ENCODE results near the gene LRRFIP1.

Gene LRRFIP1

GRCh38 chr2:237639052-237639835, 11.9 kb downstream of the LRRFIP1 start:
- no peak for DNase-seq (ENCODE audit: low spot score)

- DNase-seq (ENCODE audit: low spot score), result no peak
Measured at GRCh38 chr2:237639836-237640220, 12.4 kb downstream of the LRRFIP1 start.

- DNase-seq (ENCODE audit: low spot score), result no peak
Measured at GRCh38 chr2:237640493-237640998, 13.2 kb downstream of the LRRFIP1 start.

GRCh38 chr2:237642038-237642734, 14.8 kb downstream of the LRRFIP1 start:
- no peak for DNase-seq (ENCODE audit: low spot score)

- DNase-seq (ENCODE audit: low spot score), result no peak
Measured at GRCh38 chr2:237643066-237643465, 15.7 kb downstream of the LRRFIP1 start.

- no peak for DNase-seq (ENCODE audit: low spot score)
Measured at GRCh38 chr2:237643582-237644380, 16.4 kb downstream of the LRRFIP1 start.

GRCh38 chr2:237644381-237644703, 17.0 kb downstream of the LRRFIP1 start:
- no peak for DNase-seq (ENCODE audit: low spot score)

GRCh38 chr2:237645261-237645660, 17.9 kb downstream of the LRRFIP1 start:
- DNase-seq (ENCODE audit: low spot score), result no peak

- DNase-seq (ENCODE audit: low spot score), result no peak
Measured at GRCh38 chr2:237647176-237648015, 20.0 kb downstream of the LRRFIP1 start.

- no peak for DNase-seq (ENCODE audit: low spot score)
Measured at GRCh38 chr2:237648016-237648381, 20.6 kb downstream of the LRRFIP1 start.

GRCh38 chr2:237649541-237650454, 22.4 kb downstream of the LRRFIP1 start:
- DNase-seq (ENCODE audit: low spot score), result no peak

- no peak for DNase-seq (ENCODE audit: low spot score)
Measured at GRCh38 chr2:237650455-237650850, 23.1 kb downstream of the LRRFIP1 start.

GRCh38 chr2:237651761-237652160, 24.4 kb downstream of the LRRFIP1 start:
- no peak for DNase-seq (ENCODE audit: low spot score)

- DNase-seq (ENCODE audit: low spot score), result no peak
Measured at GRCh38 chr2:237652181-237652580, 24.8 kb downstream of the LRRFIP1 start.

- DNase-seq (ENCODE audit: low spot score), result no peak
Measured at GRCh38 chr2:237652854-237653253, 25.5 kb downstream of the LRRFIP1 start.

- no peak for DNase-seq (ENCODE audit: low spot score)
Measured at GRCh38 chr2:237653776-237654558, 26.6 kb downstream of the LRRFIP1 start.

GRCh38 chr2:237657063-237657462, 29.7 kb downstream of the LRRFIP1 start:
- no peak for DNase-seq (ENCODE audit: low spot score)

GRCh38 chr2:237660381-237660900, 33.1 kb downstream of the LRRFIP1 start:
- no peak for DNase-seq (ENCODE audit: low spot score)

GRCh38 chr2:237661270-237661669, 33.9 kb downstream of the LRRFIP1 start:
- DNase-seq (ENCODE audit: low spot score), result no peak
